ENCODE results near the gene CCDC159. TPM values are rescaled to one million over a fixed set of nuclear protein-coding genes. Genes with fewer than 3 reads are reported as not detected.
A peak's percentile ranks its signal among the peaks of the same experiment; 100 is the strongest.

The CCDC159 gene
- total and polyA plus RNA-seq, 2 of the 13 experiments (the other 11 are each of a cell fraction or from before 2014, with no cell fraction given) = 1.7 to 6.3 TPM

GRCh38 chr19:11374433-11375142, 28.3 kb downstream of the CCDC159 start, which contains the start of gene SWSAP1 (continued):
- TF ChIP-seq MNT (IDR thresholded peaks at IDR 0.05) (no peak; the same call in 1 of the 2 replicates), ZNF331 (CRISPR knock-in tag; IDR thresholded peaks at IDR 0.05) (peak; percentile 17), ZNF503 (CRISPR knock-in tag; IDR thresholded peaks at IDR 0.05) (no peak), GABPB1 (CRISPR knock-in tag; IDR thresholded peaks at IDR 0.05) (peak; percentile 92), KDM2A (CRISPR knock-in tag; IDR thresholded peaks at IDR 0.05; ENCODE audit: borderline replicate concordance, low read depth) (peak; percentile 92), ATF7 (IDR thresholded peaks at IDR 0.05) (no peak), ATF7 (CRISPR knock-in tag; IDR thresholded peaks at IDR 0.05) (no peak), ZNF446 (CRISPR knock-in tag; IDR thresholded peaks at IDR 0.05) (peak; percentile 56; the same call in 1 of the 2 replicates), ZNF256 (CRISPR knock-in tag; conservative IDR thresholded peaks at IDR 0.05) (no peak), ZNF558 (CRISPR knock-in tag; IDR thresholded peaks at IDR 0.05; ENCODE audit: borderline replicate concordance) (peak; percentile 57; the same call in 1 of the 2 replicates), NR2F1 (CRISPR knock-in tag; IDR thresholded peaks at IDR 0.05) (no peak), USF2 (IDR thresholded peaks at IDR 0.05; ENCODE audit: low read depth, low read length) (no peak), USF2 (CRISPR knock-in tag; IDR thresholded peaks at IDR 0.05; ENCODE audit: borderline replicate concordance) (no peak), ZNF556 (CRISPR knock-in tag; IDR thresholded peaks at IDR 0.05; ENCODE audit: borderline replicate concordance) (no peak; the same call in 1 of the 2 replicates), ZNF136 (CRISPR knock-in tag; IDR thresholded peaks at IDR 0.05; ENCODE audit: low read depth) (peak; percentile 60; the same call in 1 of the 2 replicates), SPEN (CRISPR knock-in tag; IDR thresholded peaks at IDR 0.05; ENCODE audit: low read depth) (peak; percentile 85), ZNF350 (CRISPR knock-in tag; IDR thresholded peaks at IDR 0.05; ENCODE audit: borderline replicate concordance, low read depth) (peak; percentile 33), ZNF792 (CRISPR knock-in tag; IDR thresholded peaks at IDR 0.05) (peak; percentile 58; the same call in 1 of the 2 replicates), ZNF12 (CRISPR knock-in tag; IDR thresholded peaks at IDR 0.05) (0 out of 2 replicates have a peak, but pooled peaks have one; percentile 31)
- TF ChIP-seq, protein P1, sequence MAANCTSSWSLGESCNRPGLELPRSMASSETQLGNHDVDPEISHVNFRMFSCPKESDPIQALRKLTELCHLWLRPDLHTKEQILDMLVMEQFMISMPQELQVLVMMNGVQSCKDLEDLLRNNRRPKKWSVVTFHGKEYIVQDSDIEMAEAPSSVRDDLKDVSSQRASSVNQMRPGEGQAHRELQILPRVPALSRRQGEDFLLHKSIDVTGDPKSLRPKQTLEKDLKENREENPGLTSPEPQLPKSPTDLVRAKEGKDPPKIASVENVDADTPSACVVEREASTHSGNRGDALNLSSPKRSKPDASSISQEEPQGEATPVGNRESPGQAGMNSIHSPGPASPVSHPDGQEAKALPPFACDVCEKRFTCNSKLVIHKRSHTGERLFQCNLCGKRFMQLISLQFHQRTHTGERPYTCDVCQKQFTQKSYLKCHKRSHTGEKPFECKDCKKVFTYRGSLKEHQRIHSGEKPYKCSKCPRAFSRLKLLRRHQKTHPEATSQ (CRISPR knock-in tag; IDR thresholded peaks at IDR 0.05; ENCODE audit: borderline replicate concordance) = no peak
- TF ChIP-seq, protein P2, sequence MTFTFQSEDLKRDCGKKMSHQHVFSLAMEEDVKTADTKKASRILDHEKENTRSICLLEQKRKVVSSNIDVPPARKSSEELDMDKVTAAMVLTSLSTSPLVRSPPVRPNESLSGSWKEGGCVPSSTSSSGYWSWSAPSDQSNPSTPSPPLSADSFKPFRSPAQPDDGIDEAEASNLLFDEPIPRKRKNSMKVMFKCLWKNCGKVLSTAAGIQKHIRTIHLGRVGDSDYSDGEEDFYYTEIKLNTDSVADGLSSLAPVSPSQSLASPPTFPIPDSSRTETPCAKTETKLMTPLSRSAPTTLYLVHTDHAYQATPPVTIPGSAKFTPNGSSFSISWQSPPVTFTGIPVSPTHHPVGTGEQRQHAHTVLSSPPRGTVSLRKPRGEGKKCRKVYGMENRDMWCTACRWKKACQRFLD (CRISPR knock-in tag; IDR thresholded peaks at IDR 0.05; ENCODE audit: borderline replicate concordance) = peak; percentile 45; the same call in 1 of the 2 replicates
